Osteocyte (in vitro differentiated cells): ENCODE measurements around the gene CAT. TPM values are rescaled to one million over a fixed set of nuclear protein-coding genes. Genes with fewer than 3 reads are reported as not detected.
A peak's percentile ranks its signal among the peaks of the same experiment; 100 is the strongest.

Source experiments
- DNase-seq: peaks from one replicate; pipeline ENCODE4 v3.0.0; 2021; ENCODE audit warnings: mixed read lengths; ENCODE audit not compliant: unreplicated experiment; ENCODE audit errors: extremely low spot score
- H3K27ac Mint-ChIP-seq: one replicate; pipeline ENCODE4 v1.8.0; 2021; ENCODE audit warnings: mild to moderate bottlenecking, mixed read lengths; ENCODE audit not compliant: unreplicated experiment
- H3K27me3 Mint-ChIP-seq: one replicate; pipeline ENCODE4 v1.8.0; 2021; ENCODE audit warnings: mixed read lengths; ENCODE audit not compliant: unreplicated experiment
- H3K36me3 Mint-ChIP-seq: one replicate; pipeline ENCODE4 v1.8.0; 2021; ENCODE audit warnings: mixed read lengths; ENCODE audit not compliant: unreplicated experiment
- H3K4me1 Mint-ChIP-seq: one replicate; pipeline ENCODE4 v1.8.0; 2021; ENCODE audit warnings: mixed read lengths; ENCODE audit not compliant: unreplicated experiment
- H3K4me3 Mint-ChIP-seq: one replicate; pipeline ENCODE4 v1.8.0; 2021; ENCODE audit warnings: mild to moderate bottlenecking, moderate library complexity, mixed read lengths; ENCODE audit not compliant: unreplicated experiment
- H3K9me3 Mint-ChIP-seq: one replicate; pipeline ENCODE4 v1.8.0; 2021; ENCODE audit warnings: mixed read lengths; ENCODE audit not compliant: unreplicated experiment
- total RNA-seq: library from RNA; stranded (reverse); gene quantifications from 2 replicates; pipeline ENCODE4 v1.2.1, GENCODE V29; 2021
- TF ChIP-seq, protein P1 (sequence below): fragments of 200-600 bp; sonication (generic); IDR thresholded peaks from 2 replicates; pipeline ENCODE4 v1.5.0; 2021; ENCODE audit warnings: antibody characterized with exemption, mild to moderate bottlenecking, moderate library complexity

Gene CAT
- total RNA-seq, 1 donor from 2014 or later = 22.4 TPM

DNA sequence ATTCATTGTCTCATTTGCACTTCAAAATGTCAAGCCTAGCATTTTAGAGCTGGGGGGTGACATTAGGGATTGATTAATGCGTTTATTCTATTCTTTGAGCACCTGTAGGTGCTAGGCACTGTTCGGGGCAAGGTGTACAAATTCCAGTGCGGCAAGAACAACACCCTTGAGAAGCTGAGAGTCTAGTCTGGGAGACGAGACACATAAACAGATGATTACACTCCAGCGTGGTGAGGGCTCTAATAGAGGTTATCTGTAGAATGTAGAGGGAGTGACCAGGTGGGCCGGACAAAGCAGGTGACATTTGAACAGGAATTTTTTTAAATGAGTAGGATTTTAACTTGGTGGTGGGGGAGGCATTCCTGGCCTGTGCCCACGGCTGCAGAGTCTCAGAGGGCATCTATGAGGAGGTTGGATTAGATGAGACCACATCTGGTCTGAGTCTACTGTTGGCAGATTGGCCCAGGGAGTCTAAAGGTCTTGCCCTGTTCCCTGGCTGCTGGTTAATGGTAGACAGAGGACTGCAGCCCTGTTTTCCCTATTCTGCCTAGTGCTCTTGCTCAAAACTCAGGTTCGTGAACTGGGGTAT lies 970 bp downstream of the CAT start:
- Mint-ChIP-seq H3K4me3 (peak overlapping the region; percentile 83), H3K27me3 (no peaks in the 10 kb centered on the region), H3K36me3 (no peaks in the 10 kb centered on the region), H3K27ac (peak overlapping the region; percentile 94), H3K4me1 (peaks cover 15% of the 10 kb centered on the region), H3K9me3 (no peaks in the 10 kb centered on the region)
- TF ChIP-seq, protein P1, sequence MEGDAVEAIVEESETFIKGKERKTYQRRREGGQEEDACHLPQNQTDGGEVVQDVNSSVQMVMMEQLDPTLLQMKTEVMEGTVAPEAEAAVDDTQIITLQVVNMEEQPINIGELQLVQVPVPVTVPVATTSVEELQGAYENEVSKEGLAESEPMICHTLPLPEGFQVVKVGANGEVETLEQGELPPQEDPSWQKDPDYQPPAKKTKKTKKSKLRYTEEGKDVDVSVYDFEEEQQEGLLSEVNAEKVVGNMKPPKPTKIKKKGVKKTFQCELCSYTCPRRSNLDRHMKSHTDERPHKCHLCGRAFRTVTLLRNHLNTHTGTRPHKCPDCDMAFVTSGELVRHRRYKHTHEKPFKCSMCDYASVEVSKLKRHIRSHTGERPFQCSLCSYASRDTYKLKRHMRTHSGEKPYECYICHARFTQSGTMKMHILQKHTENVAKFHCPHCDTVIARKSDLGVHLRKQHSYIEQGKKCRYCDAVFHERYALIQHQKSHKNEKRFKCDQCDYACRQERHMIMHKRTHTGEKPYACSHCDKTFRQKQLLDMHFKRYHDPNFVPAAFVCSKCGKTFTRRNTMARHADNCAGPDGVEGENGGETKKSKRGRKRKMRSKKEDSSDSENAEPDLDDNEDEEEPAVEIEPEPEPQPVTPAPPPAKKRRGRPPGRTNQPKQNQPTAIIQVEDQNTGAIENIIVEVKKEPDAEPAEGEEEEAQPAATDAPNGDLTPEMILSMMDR = no peak
- no peak for DNase-seq

DNA sequence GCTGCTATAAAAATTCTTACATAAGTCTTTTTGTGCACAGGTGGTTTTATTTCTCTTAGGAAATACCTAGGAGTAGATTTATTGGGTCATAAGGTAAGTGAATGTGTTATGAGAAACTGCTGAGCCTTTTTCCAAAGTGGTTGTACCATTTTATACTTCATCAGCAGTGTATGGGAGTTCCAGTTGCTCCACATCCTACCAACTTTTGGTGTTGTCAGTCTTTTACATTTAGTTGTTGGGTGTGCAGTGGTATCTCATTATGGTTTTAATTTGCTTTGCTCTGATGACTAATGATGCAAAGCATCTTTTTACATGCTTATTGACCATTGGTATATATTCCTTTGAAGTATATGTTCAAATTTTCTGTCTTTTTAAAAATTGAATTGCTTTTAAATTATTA lies 3.1 kb downstream of the CAT start:
- no peak overlapping the region for H3K4me3 Mint-ChIP-seq
- TF ChIP-seq, protein P1 = no peak
- DNase-seq = no peak
- H3K27ac Mint-ChIP-seq = no peak overlapping the region
- no peaks in the 10 kb centered on the region for H3K36me3 Mint-ChIP-seq
- no peaks in the 10 kb centered on the region for H3K9me3 Mint-ChIP-seq
- H3K4me1 Mint-ChIP-seq = peaks cover 11% of the 10 kb centered on the region
- no peaks in the 10 kb centered on the region for H3K27me3 Mint-ChIP-seq

DNA sequence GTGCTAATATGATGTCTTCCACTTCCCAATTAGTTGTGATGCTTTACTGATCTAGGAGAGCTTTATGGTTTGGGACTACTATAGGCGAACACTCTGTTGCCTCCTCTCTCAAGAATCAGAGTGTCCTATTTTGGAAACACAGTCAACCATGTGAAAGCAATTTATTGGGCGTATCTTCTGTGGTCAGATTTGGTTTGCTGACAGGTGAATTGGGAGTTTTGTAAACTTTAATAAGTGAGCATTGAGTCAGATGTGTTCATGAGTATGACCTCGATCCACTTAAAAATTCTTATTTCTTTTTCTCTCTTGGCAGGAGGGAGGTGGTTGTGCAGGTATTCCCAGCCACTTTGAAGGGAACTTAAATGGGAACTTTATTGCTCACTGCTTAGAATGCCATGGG lies 4.4 kb downstream of the CAT start:
- no peak for DNase-seq
- Mint-ChIP-seq H3K36me3 (no peaks in the 10 kb centered on the region), H3K27me3 (no peaks in the 10 kb centered on the region), H3K9me3 (no peaks in the 10 kb centered on the region), H3K4me1 (peaks cover 10% of the 10 kb centered on the region), H3K4me3 (no peak overlapping the region), H3K27ac (no peak overlapping the region)
- TF ChIP-seq, protein P1 = no peak

DNA sequence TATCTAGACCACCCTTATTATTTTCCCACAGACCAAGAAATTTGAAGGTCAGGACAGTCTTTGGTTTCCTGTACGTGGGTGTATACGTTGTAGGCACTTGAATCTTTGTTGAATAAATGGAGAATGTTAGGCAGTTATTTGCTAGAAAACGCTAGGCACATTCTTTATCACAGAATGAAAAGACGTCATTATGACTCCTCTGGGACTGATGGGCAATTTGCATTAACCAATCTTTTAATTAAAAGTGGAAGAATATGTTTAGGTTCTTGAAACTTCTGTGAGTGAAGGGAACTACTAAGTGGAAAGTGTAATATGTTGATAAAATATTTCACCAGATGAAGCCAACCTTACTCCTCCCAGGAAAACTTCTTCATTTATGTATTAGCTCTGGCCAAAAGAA lies 5.7 kb downstream of the CAT start:
- DNase-seq = no peak
- TF ChIP-seq, protein P1 = no peak
- Mint-ChIP-seq H3K27me3 (no peaks in the 10 kb centered on the region), H3K27ac (no peak overlapping the region), H3K4me3 (no peak overlapping the region), H3K9me3 (no peaks in the 10 kb centered on the region), H3K36me3 (no peaks in the 10 kb centered on the region), H3K4me1 (peaks cover 11% of the 10 kb centered on the region)

DNA sequence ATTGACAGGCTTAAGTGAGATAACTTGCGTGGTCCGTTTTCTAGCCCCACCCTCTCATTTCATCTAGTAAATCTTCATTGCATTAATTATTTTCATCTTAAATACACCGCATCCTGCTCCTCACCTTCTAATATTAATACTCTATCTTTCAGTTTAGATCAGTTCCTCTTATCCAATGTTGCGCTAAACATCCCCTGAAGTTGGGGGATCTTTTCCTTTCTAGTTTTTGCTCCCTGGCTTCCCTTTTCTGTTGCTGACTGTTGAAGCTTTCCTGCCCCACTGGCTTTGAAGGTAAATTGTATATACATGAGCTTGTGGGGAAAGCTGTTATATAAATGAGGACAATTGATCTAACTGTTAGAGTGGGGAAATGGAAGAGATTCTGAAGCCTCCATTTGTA lies 7.2 kb downstream of the CAT start:
- Mint-ChIP-seq H3K9me3 (no peaks in the 10 kb centered on the region), H3K27me3 (no peaks in the 10 kb centered on the region), H3K27ac (no peak overlapping the region), H3K36me3 (peaks cover 4% of the 10 kb centered on the region), H3K4me3 (no peak overlapping the region), H3K4me1 (peaks cover 4% of the 10 kb centered on the region)
- TF ChIP-seq, protein P1 = no peak
- no peak for DNase-seq
